GM20000 (cell line): ENCODE results near the gene HS3ST4.

Experiments
- DNase-seq: peaks from one replicate; pipeline ENCODE4 v3.0.0; 2012; ENCODE audit warnings: low spot score
- TF ChIP-seq, protein P1 (sequence below): IDR thresholded peaks from 2 replicates; pipeline ENCODE4 v1.5.1; 2012; ENCODE audit warnings: mild to moderate bottlenecking, control low read depth; ENCODE audit errors: extremely low read depth, missing control alignments

HS3ST4 gene

DNA sequence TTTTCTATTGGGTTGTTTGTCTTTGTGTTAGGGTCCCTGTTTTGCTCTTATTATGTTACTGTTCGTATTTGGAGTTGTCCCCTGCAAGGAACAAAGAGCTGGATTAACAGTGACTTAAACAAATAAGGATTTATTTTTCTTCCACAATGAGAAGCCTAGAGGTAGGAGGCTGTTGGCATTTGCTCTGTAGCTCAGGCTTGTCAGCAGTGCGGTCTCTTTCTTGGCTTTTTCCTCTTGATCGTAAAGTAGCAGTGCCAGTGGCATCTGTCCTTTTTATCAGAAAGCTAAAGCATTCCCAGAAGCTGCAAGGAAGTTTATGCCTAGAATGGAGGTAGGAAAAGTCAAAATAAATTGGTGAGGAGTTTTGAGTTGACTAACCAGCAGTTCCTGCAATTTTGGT lies 154.1 kb downstream of the HS3ST4 start:
- TF ChIP-seq, protein P1, sequence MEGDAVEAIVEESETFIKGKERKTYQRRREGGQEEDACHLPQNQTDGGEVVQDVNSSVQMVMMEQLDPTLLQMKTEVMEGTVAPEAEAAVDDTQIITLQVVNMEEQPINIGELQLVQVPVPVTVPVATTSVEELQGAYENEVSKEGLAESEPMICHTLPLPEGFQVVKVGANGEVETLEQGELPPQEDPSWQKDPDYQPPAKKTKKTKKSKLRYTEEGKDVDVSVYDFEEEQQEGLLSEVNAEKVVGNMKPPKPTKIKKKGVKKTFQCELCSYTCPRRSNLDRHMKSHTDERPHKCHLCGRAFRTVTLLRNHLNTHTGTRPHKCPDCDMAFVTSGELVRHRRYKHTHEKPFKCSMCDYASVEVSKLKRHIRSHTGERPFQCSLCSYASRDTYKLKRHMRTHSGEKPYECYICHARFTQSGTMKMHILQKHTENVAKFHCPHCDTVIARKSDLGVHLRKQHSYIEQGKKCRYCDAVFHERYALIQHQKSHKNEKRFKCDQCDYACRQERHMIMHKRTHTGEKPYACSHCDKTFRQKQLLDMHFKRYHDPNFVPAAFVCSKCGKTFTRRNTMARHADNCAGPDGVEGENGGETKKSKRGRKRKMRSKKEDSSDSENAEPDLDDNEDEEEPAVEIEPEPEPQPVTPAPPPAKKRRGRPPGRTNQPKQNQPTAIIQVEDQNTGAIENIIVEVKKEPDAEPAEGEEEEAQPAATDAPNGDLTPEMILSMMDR: no peak
- no peak for DNase-seq

DNA sequence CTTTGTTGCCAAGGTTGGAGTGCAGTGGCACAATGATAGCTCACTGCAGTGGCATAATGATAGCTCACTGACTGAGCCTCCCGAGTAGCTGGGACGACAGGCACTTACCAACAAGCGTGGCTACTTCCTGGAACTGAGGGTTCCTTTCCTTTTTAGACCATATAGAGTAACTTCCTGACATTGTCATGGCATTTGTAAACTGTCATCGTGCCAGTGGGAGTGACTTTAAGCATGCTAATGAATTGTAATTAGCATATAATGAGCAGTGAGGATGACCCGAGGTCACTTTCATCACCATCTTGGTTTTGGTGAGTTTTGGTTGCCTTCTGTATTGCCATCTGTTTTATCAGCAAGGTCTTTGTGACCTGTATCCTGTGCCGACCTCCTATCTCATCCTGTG lies 162.4 kb downstream of the HS3ST4 start:
- TF ChIP-seq, protein P1: no peak
- DNase-seq: no peak

DNA sequence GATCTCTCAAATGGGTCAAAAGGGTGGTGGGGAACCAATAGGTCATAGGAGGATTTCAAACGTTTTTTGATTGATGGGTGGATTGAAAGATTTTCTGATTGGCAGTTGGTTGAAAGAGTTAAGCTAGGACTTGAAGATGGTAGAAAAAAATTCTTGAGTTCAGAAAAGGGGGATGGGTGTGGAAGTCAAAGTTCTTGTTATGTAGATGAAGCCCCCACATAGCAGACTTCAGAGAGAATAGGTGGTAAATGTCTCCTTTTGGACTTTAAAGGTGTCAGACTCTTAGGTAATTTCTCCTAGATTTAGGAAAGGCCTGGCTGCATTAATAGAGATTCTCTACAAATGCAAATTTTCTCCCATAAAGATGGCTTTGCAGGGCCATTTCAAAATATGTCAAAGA lies 163.3 kb downstream of the HS3ST4 start:
- no peak for DNase-seq
- TF ChIP-seq, protein P1: no peak

DNA sequence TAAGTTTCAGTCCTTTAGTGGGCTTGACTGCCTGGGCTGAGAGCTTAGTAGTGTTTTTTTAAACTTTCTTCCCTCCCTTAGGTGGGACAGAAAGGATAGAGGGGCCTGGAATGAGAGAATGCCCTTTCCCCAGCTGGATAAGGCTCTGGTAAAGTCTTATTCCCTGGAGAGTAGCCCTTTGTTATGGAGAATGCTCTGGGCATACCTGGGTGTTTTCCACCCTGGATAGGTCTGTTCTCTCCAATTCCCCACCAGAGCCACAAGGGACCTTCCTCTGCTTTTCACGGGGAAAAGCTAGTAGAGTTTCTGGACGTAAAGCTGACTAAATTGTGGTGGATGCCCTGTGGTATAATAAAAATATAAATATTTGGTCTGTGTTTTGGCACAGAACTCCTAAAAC lies 164.1 kb downstream of the HS3ST4 start:
- TF ChIP-seq, protein P1: no peak
- no peak for DNase-seq

DNA sequence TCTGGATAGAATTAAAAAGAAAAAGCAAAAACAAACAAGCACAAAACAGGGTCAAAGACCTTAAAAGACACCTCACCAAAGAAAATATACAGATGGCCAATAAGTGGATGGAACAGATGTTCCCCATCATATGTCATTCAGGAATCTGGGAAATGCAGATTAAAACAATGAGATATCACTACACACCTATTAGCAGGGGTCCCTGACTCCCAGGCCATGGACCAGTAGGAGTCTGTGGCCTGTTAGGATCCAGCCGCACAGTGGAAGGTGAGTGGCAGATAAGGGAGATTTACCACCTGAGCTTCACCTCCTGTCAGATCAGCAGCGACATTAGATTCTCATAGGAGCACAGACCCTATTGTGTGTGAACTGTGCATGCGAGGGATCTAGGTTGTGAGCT lies 167.9 kb downstream of the HS3ST4 start:
- TF ChIP-seq, protein P1: no peak
- DNase-seq: no peak

DNA sequence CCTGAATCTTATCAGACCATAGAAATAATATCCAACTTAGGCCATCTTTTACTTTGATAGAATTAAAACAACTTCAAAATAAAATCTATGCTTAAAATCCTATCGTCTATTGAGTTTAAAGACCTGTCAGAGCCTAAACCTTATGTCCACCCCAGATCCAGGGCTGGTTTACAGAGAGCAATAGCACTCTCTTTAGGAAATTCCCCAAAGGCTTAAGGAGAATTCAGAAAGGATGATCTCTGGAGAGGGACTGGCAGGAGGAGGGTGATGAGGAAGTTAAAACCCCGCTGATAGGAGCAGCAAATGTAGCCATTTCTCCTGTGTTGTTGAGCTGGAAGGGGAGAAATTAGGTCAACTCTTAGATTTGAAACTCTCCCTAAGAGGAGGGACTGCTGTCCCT lies 175.3 kb downstream of the HS3ST4 start:
- no peak for DNase-seq
- TF ChIP-seq, protein P1: no peak

DNA sequence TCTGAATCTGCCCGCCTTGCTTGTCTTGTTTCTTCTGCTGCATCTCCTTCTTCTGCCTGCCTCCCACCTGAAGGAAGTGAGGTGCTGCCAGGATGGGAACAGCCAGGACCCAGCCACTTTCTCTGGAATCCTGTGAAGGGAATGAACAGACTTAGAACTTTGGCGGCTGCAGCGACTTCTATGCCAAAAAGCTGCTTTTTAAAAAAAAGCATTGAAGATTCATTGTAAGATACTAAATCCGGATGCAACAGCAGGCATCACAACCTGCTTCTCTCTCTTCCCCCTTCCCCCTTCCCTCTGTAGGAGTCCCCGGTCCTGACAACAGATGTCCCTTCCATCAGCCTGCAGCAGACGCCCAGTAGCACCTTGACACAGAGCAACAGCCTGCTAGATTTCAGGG lies 176.3 kb downstream of the HS3ST4 start:
- TF ChIP-seq, protein P1: no peak
- no peak for DNase-seq
